Gastrocnemius medialis (tissue), 4 donors: ENCODE results near the gene PYURF. TPM values are rescaled to one million over a fixed set of nuclear protein-coding genes. Genes with fewer than 3 reads are reported as not detected.

ENCODE experiments used
- ATAC-seq, 2 donors: fragments of 150-250 bp; one replicate each; pipeline ENCODE4 v1.9.1; 2016
- DNase-seq, 2 donors: peaks; one replicate each; pipeline ENCODE4 v3.0.0-alpha.2; 2019
- H3K27ac ChIP-seq, 4 donors: fragments of 200-600 bp; sonication (generic); 1 replicate in 1 of 4; 2 replicates in 3 of 4; pipeline ENCODE4 v1.5.1; 2016 to 2018; ENCODE audit warnings: mild to moderate bottlenecking in 2 of 4, moderate library complexity in 1 of 4
- H3K27me3 ChIP-seq, 3 donors: fragments of 200-600 bp; sonication (generic) in 2 of 3; 1 replicate in 1 of 3; 2 replicates in 2 of 3; pipeline versions ENCODE4 v1.5.1 to v1.6.0; 2016 to 2019; ENCODE audit warnings: mild to moderate bottlenecking in 1 of 3, moderate library complexity in 1 of 3
- H3K36me3 ChIP-seq, 2 donors: fragments of 200-600 bp; sonication (generic) in 1 of 2; one replicate each; pipeline ENCODE4 v1.5.1; 2017 to 2018
- H3K4me1 ChIP-seq, 2 donors: fragments of 200-600 bp; sonication (generic) in 1 of 2; one replicate each; pipeline ENCODE4 v1.5.1; 2016 to 2017; ENCODE audit warnings: mild to moderate bottlenecking in 2 of 2
- H3K4me3 ChIP-seq, 4 donors: fragments of 200-600 bp; sonication (generic) in 3 of 4; 1 replicate in 1 of 4; 2 replicates in 3 of 4; pipeline ENCODE4 v1.5.1; 2016 to 2019; ENCODE audit warnings: mild to moderate bottlenecking in 2 of 4
- H3K9me3 ChIP-seq, 3 donors: fragments of 200-600 bp; sonication (generic) in 2 of 3; 1 replicate in 1 of 3; 2 replicates in 2 of 3; pipeline ENCODE4 v1.5.1; 2016 to 2019
- POLR2A ChIP-seq, 2 donors: fragments of 450-650 bp; IDR thresholded peaks; one replicate each; pipeline ENCODE4 v1.6.1; 2017; ENCODE audit warnings: antibody characterized with exemption in 2 of 2, mild to moderate bottlenecking in 2 of 2, moderate library complexity in 2 of 2
- in situ Hi-C, 4 donors: fragments of 200-750 bp; cut with MboI; loops; one replicate each; pipeline versions ENCODE4 v1.15.0 to v1.8.0; 2017; ENCODE audit warnings: low sequenced_read_pairs in 4 of 4
- intact Hi-C: fragments of 100-400 bp; cut with DNase I; formaldehyde crosslinking; loops from one replicate; pipeline ENCODE4 v1.15.1; 2023; ENCODE audit warnings: low total_unique reads
- total RNA-seq, 4 donors: library from RNA; depleted of rRNA; stranded (reverse); fragments of >200 nt; gene quantifications; one replicate each; pipeline versions ENCODE4 v1.1.0 to v1.2.3, GENCODE V29; 2016
- TF ChIP-seq, protein P1 (sequence below), 5 experiments: fragments of 450-650 bp in 3 of 5; fragments of 200-600 bp in 2 of 5; sonication (generic) in 2 of 5; IDR thresholded peaks in 4 of 5; conservative IDR thresholded peaks in 1 of 5; 1 replicate in 4 of 5; 2 replicates in 1 of 5; pipeline ENCODE4 v1.5.1; 2016 to 2019; ENCODE audit warnings: antibody characterized with exemption in 5 of 5, mild to moderate bottlenecking in 3 of 5, moderate library complexity in 3 of 5

Gene PYURF
- total RNA-seq, 4 donors from 2014 or later = 62.4 to 86.0 (median 72.3) TPM

GRCh38 chr4:88517825-88518224 lies 5.8 kb downstream of the PYURF start:
- Histone ChIP-seq H3K27ac (no peak overlapping the region), H3K4me3 (no peak overlapping the region), H3K9me3 (no peaks in the 10 kb centered on the region), H3K4me1 (peaks cover 11% of the 10 kb centered on the region in 2 donors), H3K36me3 (peaks cover 0 to 26% of the 10 kb centered on the region in 2 donors), H3K27me3 (no peaks in the 10 kb centered on the region)
- intact Hi-C loops (loop anchor here (10.0 kb wide), 1 partner anchor 483 kb away; no protein-coding TSS in a partner anchor), in situ Hi-C loops (loop anchor here (5.0 to 25.0 kb wide), 5 partner anchors 143 to 656 kb away; partner anchors contain the start of gene HERC6 (in 1 of the 4))
- ATAC-seq = no peak
- TF ChIP-seq, protein P1, sequence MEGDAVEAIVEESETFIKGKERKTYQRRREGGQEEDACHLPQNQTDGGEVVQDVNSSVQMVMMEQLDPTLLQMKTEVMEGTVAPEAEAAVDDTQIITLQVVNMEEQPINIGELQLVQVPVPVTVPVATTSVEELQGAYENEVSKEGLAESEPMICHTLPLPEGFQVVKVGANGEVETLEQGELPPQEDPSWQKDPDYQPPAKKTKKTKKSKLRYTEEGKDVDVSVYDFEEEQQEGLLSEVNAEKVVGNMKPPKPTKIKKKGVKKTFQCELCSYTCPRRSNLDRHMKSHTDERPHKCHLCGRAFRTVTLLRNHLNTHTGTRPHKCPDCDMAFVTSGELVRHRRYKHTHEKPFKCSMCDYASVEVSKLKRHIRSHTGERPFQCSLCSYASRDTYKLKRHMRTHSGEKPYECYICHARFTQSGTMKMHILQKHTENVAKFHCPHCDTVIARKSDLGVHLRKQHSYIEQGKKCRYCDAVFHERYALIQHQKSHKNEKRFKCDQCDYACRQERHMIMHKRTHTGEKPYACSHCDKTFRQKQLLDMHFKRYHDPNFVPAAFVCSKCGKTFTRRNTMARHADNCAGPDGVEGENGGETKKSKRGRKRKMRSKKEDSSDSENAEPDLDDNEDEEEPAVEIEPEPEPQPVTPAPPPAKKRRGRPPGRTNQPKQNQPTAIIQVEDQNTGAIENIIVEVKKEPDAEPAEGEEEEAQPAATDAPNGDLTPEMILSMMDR (IDR thresholded peaks at IDR 0.05 in 4 of 5, conservative IDR thresholded peaks at IDR 0.05 in 1 of 5) = no peak
- TF ChIP-seq POLR2A (IDR thresholded peaks at IDR 0.05) = no peak
- no peak for DNase-seq

- Histone ChIP-seq H3K36me3 (peaks cover 0 to 23% of the 10 kb centered on the region in 2 donors), H3K4me1 (peaks cover 4 to 5% of the 10 kb centered on the region in 2 donors), H3K9me3 (no peaks in the 10 kb centered on the region), H3K4me3 (no peak overlapping the region), H3K27ac (no peak overlapping the region), H3K27me3 (no peaks in the 10 kb centered on the region)
- ATAC-seq (no peak), DNase-seq (no peak)
- in situ Hi-C loops (loop anchor here (5.0 to 25.0 kb wide), 5 partner anchors 142 to 654 kb away; partner anchors contain the start of gene HERC6 (in 1 of the 4)), intact Hi-C loops (loop anchor here (10.0 kb wide), 1 partner anchor 482 kb away; no protein-coding TSS in a partner anchor)
- TF ChIP-seq POLR2A (IDR thresholded peaks at IDR 0.05) = no peak
- TF ChIP-seq, protein P1 (IDR thresholded peaks at IDR 0.05 in 4 of 5, conservative IDR thresholded peaks at IDR 0.05 in 1 of 5) = no peak
Measured at GRCh38 chr4:88516746-88517145, 6.8 kb downstream of the PYURF start.

GRCh38 chr4:88514557-88515511 lies 8.7 kb downstream of the PYURF start:
- peaks cover 0 to 6% of the 10 kb centered on the region in 2 donors for H3K36me3 ChIP-seq
- H3K27me3 ChIP-seq = no peaks in the 10 kb centered on the region

GRCh38 chr4:88511236-88511635 lies 12.3 kb downstream of the PYURF start:
- H3K9me3 ChIP-seq = no peaks in the 10 kb centered on the region
- H3K27ac ChIP-seq = no peak overlapping the region
- no peaks in the 10 kb centered on the region for H3K4me1 ChIP-seq
- DNase-seq = no peak
- no peak for ATAC-seq
- in situ Hi-C loops (loop anchor here (5.0 to 25.0 kb wide), 7 partner anchors 136 to 649 kb away; partner anchors contain the start of gene HERC6 (in 1 of the 4)), intact Hi-C loops (loop anchor here (10.0 kb wide), 1 partner anchor 476 kb away; no protein-coding TSS in a partner anchor)
- no peaks in the 10 kb centered on the region for H3K36me3 ChIP-seq
- TF ChIP-seq, protein P1 (IDR thresholded peaks at IDR 0.05 in 4 of 5, conservative IDR thresholded peaks at IDR 0.05 in 1 of 5) = no peak
- no peak for TF ChIP-seq POLR2A (IDR thresholded peaks at IDR 0.05)
- no peak overlapping the region for H3K4me3 ChIP-seq
- H3K27me3 ChIP-seq = no peaks in the 10 kb centered on the region

More at GRCh38 chr4:88514557-88515511, 8.7 kb downstream of the PYURF start:
- no peak overlapping the region for H3K4me3 ChIP-seq
- DNase-seq (no peak), ATAC-seq (no peak)
- in situ Hi-C loops (loop anchor here (5.0 to 25.0 kb wide), 8 partner anchors 140 to 653 kb away; partner anchors contain the start of gene HERC6 (in 1 of the 4)), intact Hi-C loops (loop anchor here (1.0 to 10.0 kb wide), 2 partner anchors 296 to 480 kb away; no protein-coding TSS in a partner anchor)
- no peak overlapping the region for H3K27ac ChIP-seq
- TF ChIP-seq, protein P1 (IDR thresholded peaks at IDR 0.05 in 4 of 5, conservative IDR thresholded peaks at IDR 0.05 in 1 of 5) = no peak
- TF ChIP-seq POLR2A (IDR thresholded peaks at IDR 0.05) = no peak
- no peaks in the 10 kb centered on the region for H3K4me1 ChIP-seq
- no peaks in the 10 kb centered on the region for H3K9me3 ChIP-seq
